DMS 273 (cell line): ENCODE data around the gene TEX2.
"Not testable (repeated sequence)": the region's sequence is repeated elsewhere in the genome, so short reads cannot be mapped to it uniquely, and the experiment has no call there.

Experiments
- DNase-seq: peaks from one replicate; lab custom pipeline; 2025; ENCODE audit not compliant: unreplicated experiment; lab: John Stamatoyannopoulos, UW

Gene TEX2

DNA sequence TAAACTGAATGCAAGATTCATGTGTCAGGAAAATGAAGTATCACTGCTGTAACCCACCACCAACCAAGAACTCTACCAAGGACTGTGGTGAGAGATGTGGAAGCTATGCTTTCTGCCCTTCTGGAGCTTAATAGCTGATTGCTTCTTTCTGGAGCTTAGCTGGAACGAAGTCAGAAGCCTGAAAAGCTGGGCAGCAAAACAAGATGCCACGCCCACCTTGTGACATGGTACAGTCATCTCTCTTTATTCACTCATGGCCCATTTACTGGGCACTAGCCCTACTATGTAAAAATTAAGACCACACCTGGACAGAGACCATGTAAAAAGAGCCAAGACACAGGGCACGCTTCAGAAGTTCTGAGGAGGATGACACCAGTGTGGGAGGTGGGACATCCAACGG is 48.1 kb downstream of the TEX2 start:
- peak; percentile 21 for DNase-seq

- peak; percentile 82 for DNase-seq
Measured at GRCh38 chr17:64213995-64214811, 48.9 kb downstream of the TEX2 start.

DNA sequence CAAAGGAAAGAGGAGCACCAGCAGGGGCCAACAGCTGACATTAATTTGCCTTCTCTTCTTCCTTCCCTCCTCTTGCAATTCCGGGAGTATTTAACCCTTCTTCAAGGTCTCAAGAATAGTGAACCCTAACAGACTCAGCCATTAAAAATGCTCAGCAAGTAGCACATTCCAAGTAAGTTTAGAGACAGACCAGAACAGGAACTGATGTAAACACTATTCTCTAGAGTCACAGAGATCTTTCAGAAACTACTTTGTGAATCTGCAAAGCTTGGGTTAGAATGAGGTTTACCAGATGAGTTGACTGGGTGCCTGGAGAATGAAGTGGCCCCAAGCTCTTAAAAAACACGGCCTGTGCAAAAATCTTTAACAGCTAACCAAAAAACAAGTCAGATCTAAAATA is 50.9 kb downstream of the TEX2 start:
- no peak for DNase-seq

DNA sequence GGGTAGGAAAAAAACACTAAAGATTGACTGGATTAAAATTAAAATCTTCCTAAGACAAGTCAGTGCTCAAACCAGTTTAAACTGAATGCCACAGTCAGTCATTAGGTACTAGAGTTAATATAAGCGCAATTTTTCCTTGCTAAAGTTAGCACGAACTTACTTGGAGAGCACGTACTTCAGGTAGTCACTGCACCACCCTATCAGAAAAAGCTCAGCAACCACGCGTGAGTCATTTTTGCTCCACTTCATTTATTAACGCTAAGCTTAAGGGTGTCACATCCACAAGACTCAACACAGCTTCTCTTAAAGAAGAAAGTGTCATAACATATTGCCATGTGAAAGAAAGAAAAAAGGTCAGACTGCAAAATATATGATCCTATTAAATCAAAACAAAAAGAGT is 53.1 kb downstream of the TEX2 start:
- DNase-seq = no peak

DNA sequence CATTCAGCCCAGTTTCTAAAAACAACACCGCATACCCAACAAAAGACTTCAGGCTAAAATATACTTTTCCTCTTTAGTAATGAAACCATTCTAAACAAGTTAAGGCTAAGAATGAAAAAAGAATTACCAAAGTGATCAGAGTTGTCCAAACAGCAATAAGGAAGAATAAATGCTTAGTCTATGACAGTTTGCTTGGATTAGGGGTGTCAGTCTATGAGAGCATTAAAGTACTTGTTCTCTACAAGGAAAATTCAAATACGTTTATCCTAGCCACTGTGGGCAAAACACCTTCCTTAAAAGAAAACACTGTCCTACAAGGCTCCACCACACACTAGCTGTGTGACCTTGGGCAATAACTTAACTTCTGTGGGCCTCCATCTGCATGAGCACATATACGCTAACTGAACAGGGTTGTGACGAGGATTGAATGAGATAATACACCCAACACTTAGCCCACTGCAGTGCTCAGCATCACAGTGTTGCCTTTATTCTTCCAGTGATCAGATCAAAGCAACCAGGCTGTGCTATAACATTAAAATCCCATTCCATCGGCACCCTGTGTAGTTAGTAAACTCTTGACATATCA is 53.6 kb downstream of the TEX2 start:
- DNase-seq = no peak

GRCh38 chr17:64208656-64209055 is 54.4 kb downstream of the TEX2 start:
- not testable (repeated sequence) for DNase-seq

GRCh38 chr17:64205804-64206203 is 57.3 kb downstream of the TEX2 start:
- no peak for DNase-seq

DNA sequence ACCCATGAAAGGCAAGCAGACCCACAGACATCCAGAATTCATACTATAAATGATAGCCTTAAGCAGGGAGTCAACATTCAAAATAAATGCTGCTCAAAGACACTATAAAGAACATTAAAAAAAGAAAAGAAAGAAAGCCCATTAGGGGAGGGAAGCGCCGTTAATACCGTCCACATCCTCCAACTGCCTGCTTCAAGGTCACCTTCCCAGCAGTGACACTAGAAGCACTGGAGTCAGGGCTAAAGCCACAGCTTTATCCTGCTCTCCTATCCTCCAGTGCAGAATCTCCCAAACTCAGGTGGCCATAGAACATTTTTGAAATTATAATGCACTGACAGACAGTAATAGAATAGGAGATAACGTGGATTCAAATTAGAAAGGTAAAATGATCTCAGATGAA is 59.4 kb downstream of the TEX2 start:
- DNase-seq = no peak

DNA sequence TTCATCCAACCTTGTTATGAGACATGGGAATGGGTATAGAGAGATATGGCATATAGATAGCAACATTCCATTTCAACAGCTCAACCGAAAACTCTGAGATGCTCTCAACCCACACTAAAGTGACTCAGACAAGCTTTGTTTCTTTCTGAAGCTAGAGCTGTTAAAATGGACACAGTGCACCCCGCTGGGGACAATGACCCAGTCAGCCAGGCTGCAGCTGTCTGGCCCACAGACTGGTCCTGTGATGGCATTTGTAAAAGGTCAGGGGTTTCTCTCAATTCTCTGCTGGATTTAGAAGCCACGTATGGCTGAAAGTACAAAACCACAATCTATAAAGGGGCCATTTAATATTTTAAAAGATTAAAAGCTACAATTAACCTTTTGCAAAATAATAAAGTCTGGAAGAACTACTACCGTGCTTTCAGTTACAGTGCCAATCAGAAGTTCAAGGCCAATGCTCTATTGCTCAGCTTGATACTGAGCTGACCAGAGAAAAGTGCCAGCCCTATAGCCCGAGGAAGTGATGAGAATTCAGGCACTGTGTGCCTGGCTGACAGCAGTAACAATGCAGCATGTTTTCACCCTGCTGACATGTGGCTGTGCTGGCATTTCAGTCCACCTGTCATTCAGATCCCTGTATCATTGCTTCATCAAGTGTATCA is 60.2 kb downstream of the TEX2 start:
- DNase-seq = no peak

DNA sequence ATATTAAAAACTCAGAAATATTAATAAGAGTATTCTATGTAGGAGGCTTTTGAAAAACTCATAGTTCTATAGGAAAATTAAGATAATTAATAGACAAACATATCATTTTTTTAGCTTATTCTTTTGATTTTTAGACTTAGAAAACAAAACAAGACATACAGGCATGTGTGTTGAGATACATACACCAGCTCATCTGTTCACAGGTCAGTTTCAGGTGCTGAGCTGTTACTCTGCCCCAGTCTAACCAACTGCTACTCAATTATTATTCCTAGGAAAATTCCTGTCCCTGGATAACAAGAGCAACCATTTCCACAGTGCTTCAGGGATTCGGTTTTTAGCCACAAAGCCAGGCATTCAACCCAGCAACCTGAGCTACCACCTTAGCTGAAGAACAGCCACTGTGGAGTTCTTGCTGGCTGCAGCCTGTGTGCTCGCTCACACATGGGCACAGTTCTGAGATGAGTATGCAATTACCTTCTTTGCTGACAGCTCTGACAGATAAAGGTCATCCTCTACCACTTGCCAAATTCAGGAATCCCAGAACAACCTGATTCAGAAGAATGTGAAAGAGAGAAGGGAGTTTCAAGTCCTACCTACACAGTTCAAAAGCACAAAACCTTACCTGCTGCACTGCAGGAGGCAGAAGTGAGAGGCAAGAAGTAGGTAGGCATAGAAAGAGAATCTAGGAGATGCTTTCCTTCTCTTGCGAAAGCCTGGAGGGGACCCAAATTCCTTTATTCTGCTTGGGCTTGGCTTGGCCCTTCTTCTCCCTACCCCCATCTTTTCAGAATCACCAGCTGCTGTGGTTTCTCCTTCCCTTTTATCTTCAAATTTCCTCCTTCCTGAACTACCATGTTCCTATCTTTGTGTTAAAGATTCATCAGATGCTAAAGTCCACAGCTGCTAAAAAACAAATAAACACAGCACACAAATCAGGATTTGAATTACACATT is 62.7 kb downstream of the TEX2 start:
- DNase-seq = no peak

DNA sequence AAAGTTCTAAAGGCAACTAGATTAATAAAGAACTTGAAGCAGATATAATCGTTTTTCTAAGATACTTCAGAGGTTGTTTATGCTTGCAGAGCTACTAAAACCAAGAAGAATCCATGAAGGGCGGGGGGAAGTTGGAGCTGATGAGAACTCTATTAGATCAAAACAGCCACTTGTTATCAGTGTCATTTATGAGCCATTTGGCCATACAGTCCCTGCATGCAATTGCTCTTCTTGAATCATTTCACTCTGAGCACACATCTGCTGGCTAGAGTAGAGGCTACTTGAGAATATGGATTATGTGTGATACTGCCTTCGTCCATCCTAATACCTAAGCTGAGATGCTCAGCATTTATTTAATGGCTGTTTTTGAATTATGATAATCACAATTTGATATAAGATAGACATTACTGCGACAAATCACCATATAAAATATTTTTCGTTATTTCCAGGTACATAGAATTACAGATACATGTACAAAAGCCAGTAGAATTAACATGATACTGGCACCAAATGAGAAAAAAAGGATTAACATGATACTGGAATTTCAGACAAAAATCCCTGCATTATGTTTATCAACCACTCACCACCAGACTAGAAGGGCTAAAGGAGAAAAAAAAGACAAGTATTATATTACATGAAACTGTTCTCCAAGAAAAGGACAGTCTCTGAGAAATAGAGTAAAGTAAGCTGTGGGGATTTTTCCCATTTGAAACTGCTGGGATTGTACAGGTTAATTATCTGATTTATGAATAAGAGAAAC is 64.5 kb downstream of the TEX2 start:
- no peak for DNase-seq

DNA sequence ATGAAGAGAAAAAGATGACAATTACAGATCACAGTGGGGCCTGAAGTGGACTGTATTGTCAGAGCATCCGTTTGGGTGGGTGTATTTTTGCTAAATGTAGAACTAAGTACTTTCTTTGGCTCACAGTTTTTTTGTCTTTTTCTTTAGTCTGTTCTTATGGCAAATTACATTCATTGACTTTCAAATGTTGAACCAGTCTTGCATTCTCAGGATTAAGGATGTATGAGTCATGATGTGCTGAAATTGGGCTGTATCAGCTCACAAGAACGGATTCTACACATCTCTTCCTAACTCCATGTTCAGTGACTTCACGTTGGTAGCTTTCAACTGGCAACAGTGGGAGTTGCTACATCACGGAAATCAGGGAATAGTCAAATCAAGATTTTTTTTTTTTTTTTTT is 66.5 kb downstream of the TEX2 start:
- DNase-seq = no peak

DNA sequence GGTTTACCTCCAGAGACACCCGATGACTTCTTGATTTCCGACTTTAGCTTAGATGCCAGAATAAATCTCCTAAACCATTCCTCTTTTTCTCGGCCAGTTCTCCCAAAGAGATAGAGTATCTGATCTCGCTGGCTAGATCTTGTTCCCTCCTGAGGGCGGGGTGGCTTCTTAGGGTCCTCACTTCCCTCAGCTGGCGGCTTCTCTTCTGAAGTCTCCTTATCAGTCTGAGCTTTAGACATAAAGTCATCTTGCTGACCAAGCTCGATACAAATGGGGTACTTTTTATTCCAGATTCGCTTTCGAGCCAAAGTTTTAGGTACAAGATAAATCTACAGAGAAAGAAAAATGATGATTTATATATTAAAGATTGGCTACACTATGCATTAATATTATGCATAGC is 69.5 kb downstream of the TEX2 start:
- no peak for DNase-seq

- no peak for DNase-seq
Measured at GRCh38 chr17:64192589-64192988, 70.5 kb downstream of the TEX2 start.

DNA sequence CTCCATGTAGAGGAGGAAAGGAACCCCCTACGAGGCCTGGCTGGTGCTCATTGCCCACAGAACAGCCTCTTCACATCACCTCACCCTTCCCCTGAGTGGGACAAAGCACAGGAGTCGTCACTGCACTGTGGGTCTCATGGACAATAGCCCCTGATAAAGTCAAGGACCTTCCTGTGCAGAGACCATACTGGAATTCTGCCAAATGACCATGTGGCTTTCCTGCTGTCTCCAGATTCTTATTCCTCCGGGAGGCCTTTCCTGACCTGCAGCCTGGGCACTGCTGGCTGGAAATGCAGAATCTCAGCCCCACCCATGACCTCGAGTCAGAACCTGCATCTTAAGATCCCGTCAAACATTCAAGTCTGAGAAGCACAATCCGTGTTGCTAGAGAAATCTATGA is 72.6 kb downstream of the TEX2 start:
- DNase-seq = peak; percentile 50

- no peak for DNase-seq
Measured at GRCh38 chr17:64188088-64188487, 75.0 kb downstream of the TEX2 start.

GRCh38 chr17:64187093-64187895 is 75.8 kb downstream of the TEX2 start:
- no peak for DNase-seq

- DNase-seq = no peak
Measured at GRCh38 chr17:64186171-64187092, 76.6 kb downstream of the TEX2 start.

DNA sequence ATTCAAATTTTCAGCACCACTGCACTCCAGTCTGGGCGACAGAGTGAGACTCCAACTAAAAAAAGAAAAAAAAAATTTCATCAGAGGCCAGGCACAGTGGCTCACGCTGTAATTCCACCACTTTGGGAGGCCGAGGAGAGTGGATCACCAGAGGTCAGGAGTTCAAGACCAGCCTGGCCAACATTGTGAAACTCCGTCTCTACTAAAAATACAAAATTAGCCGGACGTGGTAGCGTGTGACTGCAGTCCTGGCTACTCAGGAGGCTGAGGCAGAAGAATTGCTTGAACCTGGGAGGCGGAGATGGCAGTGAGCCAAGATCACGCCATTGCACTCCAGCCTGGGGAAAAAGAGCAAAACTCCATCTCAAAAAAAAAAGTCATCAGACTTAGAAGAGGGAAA is 77.5 kb downstream of the TEX2 start:
- not testable (repeated sequence) for DNase-seq
